GM19193 (cell line): ENCODE data around the gene CNTNAP5.

Experiments used
- POLR2A ChIP-seq: IDR thresholded peaks from 4 replicates; pipeline ENCODE4 v1.6.1; 2011; ENCODE audit not compliant: insufficient read depth, insufficient read length; ENCODE audit errors: extremely low read depth

Gene CNTNAP5

GRCh38 chr2:124257120-124257519, 232.0 kb downstream of the CNTNAP5 start:
- no peak for TF ChIP-seq POLR2A

DNA sequence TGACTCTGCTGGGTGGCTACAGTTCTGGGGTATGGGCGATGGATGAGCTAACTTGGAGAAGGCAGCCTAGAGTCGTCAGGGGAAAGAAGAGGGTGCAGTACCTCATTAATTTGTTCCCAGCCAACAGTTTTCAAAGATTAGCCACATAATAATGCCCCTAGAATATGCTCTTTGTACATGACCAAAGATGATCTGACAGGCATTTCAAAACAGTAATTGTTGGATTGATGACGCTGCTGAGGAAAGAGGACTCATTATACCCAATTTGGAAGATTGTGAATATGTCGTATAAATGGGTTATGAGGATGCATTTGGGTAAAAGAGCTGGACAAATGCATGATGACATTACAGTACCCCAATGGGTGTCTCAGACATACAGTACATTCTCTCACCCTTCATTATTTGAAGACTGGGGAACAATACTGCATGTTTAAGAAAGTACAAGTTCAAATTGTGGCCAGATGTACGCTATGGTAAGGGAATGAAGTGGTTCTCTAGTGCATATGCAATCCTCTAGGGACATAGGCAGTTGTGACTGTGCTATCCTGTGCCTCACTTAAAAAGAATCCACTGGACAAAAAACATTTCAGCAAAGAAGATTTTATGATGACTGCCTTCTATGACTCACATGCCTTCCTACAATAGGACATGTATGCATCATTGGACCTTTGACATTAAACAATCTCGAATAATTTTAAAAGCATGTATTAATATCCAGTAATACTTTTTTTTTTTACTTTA, 233.2 kb downstream of the CNTNAP5 start:
- no peak for TF ChIP-seq POLR2A

- no peak for TF ChIP-seq POLR2A
These were observed 236.4 kb downstream of the CNTNAP5 start for GRCh38 chr2:124261456-124261855.

- no peak for TF ChIP-seq POLR2A
These were observed 239.5 kb downstream of the CNTNAP5 start for GRCh38 chr2:124264551-124265091.

- TF ChIP-seq POLR2A, result no peak
These were observed 242.7 kb downstream of the CNTNAP5 start for GRCh38 chr2:124267794-124268193.

- TF ChIP-seq POLR2A, result no peak
These were observed 244.3 kb downstream of the CNTNAP5 start for GRCh38 chr2:124269348-124269747.

DNA sequence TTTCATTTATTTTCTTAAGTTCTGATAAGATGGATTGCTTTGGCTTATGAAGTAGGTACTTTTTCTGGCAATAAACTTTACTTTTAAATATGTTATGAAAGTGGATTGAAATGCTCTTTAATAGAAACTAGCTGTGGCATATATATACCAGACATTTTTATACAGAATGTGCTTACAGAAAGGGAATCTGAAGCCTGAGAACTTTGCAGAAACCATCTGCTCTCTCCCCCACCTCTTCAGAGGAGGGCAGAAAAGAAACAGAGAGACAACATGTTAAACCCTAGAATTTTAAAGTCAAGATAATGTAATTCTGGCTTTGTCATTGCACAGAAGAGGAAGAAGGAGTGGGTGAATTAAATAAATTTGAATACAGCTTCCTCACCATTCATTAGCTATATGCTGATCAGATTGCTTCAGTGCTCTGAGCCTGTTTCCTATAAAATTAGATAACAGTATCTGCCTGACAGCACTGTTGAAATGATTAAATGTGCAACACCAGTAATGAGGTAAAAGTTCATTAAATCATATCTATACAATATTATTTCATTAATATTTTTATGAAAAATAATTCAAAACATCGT, 247.3 kb downstream of the CNTNAP5 start:
- TF ChIP-seq POLR2A, result no peak

DNA sequence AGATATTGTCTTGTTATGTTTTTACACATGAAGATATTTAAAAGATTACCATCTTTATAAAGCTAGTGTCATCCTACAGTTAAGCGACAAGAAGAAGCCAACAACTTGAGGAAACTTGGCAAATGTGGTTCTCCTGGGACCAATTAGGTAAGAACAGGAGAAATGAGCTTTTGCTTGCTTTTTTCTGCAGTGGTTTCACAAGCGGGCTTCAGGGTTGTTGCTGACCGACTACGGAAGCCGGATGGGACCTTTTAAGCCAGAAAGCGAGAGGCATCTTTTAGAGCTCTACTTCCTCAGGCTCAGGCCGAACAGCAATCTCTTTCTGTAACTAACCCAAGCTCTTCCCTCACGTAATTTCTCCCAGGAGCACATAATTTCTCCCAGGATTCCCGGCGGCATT, 256.5 kb downstream of the CNTNAP5 start:
- TF ChIP-seq POLR2A, result no peak

- no peak for TF ChIP-seq POLR2A
These were observed 258.0 kb downstream of the CNTNAP5 start for GRCh38 chr2:124283096-124283495.

GRCh38 chr2:124286089-124286783, 261.1 kb downstream of the CNTNAP5 start:
- no peak for TF ChIP-seq POLR2A

DNA sequence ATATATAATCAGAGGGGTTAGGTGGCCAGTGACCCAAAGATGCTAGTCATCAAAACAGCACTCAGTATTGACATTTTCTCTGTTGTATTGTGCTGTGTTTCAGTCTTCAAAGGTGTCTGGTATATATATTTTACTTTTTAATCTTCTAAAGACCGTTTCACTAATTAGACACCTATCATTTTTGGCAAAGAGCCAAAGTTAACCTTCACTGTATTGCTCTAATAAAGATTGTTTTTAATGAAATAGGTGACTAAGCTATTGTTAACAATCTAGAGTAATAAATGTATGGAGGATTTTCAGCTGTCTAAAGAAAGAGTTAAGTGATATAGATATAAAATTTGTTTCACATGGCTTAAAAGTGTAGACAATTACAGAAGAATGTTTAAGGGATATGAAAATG, 264.0 kb downstream of the CNTNAP5 start:
- no peak for TF ChIP-seq POLR2A

DNA sequence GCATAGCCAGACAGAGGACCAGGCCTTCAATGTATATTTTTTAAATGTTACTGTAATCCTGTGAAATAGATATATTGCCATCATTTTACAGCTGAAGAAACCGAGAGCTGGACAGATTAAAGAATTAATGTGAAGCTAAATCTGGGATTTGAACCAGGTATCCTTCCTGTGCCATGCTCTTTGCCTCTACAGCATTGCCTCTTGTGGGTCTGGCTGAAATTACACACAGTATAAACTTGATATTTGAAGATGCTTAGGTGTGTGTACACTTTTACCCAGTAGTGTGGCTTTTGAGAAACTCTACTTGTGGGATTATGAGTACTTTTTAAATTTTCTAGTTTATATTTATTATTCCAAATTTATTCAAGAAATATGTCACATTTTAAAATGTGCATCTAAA, 264.5 kb downstream of the CNTNAP5 start:
- TF ChIP-seq POLR2A, result no peak

- no peak for TF ChIP-seq POLR2A
These were observed 271.4 kb downstream of the CNTNAP5 start for GRCh38 chr2:124296470-124296869.

GRCh38 chr2:124301915-124302314, 276.8 kb downstream of the CNTNAP5 start:
- no peak for TF ChIP-seq POLR2A

DNA sequence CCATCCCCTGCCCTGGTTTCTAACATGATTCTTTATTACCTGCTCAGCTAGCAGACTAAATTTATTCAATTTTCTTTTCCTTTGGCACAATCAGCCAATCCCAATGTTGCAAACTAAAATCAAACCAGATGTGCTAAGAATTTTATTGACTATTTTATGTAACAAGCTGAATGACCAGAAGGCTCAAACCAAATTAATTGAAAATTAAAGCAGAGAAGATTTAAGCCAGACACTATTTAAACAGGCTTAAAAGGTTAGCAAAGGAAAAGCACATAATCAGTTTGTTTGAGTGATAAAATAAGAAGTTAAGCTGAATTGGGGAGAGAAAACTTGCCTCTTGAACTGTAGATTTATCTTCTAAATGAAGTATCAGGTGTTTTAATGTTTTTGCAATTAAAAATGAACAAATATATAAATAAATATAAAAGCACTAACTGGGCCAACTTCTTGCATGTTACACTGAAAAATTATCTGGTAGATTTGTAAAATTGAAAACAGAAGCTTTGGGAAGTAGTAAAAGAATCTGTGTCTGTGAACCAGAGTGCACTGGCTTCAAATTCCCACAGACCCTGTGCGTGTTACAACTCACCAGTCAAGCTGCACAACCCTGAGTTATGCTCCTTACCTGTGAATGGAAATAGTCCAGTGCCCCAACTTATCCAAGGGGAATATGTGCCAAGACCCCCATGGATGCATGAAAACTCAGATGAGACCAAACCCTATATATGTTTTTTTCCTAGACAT, 283.4 kb downstream of the CNTNAP5 start:
- no peak for TF ChIP-seq POLR2A
